IMR-90 (cell line): Measurements from ENCODE around the gene UNC5B. TPM values are rescaled to one million over a fixed set of nuclear protein-coding genes. Genes with fewer than 3 reads are reported as not detected.

Experiments used
- ATAC-seq: fragments of 200-7000 bp; cut with Tn5 transposase; 2 replicates; pipeline ENCODE4 v1.9.1; 2020; ENCODE audit warnings: low read depth, mild to moderate bottlenecking, moderate library complexity
- BruUV-seq: library from RNA; stranded (reverse); fragments of 400-500 nt; replicated peaks from 2 replicates; lab custom pipeline; 2021; lab: Mats Ljungman, UMichigan
- CTCF ChIA-PET: fragments of 300-600 bp; formaldehyde crosslinking; extraction: SDS; loops from one replicate; lab custom pipeline; 2021; ENCODE audit warnings: antibody characterized with exemption; lab: Yijun Ruan, JAX
- POLR2A ChIA-PET: fragments of 300-600 bp; sonication (Branson Sonifier 250); formaldehyde crosslinking; loops from one replicate; lab custom pipeline; 2022; ENCODE audit warnings: antibody characterized with exemption; ENCODE audit not compliant: unreplicated experiment; lab: Charles Lee
- DNase-seq: peaks from one replicate; pipeline ENCODE4 v3.0.0; 2013
- H2AFZ ChIP-seq: replicated peaks from 2 replicates; pipeline ENCODE3; 2013; ENCODE audit warnings: low read length, mild to moderate bottlenecking; ENCODE audit not compliant: poor library complexity
- H2AK5ac ChIP-seq: 2 replicates; pipeline ENCODE4 v1.6.1; 2013; ENCODE audit warnings: low read depth, low read length, inconsistent platforms
- H2AK9ac ChIP-seq: replicated peaks from 2 replicates; pipeline ENCODE3; 2013; ENCODE audit warnings: mild to moderate bottlenecking, low read depth, low read length, moderate library complexity; ENCODE audit not compliant: poor library complexity
- H2BK120ac ChIP-seq: 2 replicates; pipeline ENCODE4 v1.6.1; 2013; ENCODE audit warnings: low read depth, low read length, inconsistent platforms
- H2BK15ac ChIP-seq: 3 replicates; pipeline ENCODE4 v1.6.1; 2013; ENCODE audit warnings: low read depth, low read length, inconsistent platforms
- H2BK20ac ChIP-seq: 2 replicates; pipeline ENCODE4 v1.6.1; 2013; ENCODE audit warnings: low read depth, mild to moderate bottlenecking, inconsistent platforms, low read length, moderate library complexity
- H2BK5ac ChIP-seq: 2 replicates; pipeline ENCODE4 v1.6.1; 2013; ENCODE audit warnings: mild to moderate bottlenecking, low read depth, low read length, inconsistent platforms; ENCODE audit not compliant: poor library complexity, severe bottlenecking
- H3K14ac ChIP-seq: replicated peaks from 2 replicates; pipeline ENCODE4 v1.6.1; 2013; ENCODE audit warnings: low read depth, low read length, inconsistent platforms
- H3K18ac ChIP-seq: 2 replicates; pipeline ENCODE4 v1.6.1; 2013; ENCODE audit warnings: low read depth, low read length, control low read depth
- H3K23ac ChIP-seq: 2 replicates; pipeline ENCODE4 v1.6.1; 2013; ENCODE audit warnings: low read depth, low read length, inconsistent platforms
- H3K27ac ChIP-seq: 2 replicates; pipeline ENCODE4 v1.5.1; 2013; ENCODE audit warnings: mild to moderate bottlenecking, control low read depth, low read length; ENCODE audit not compliant: insufficient read depth
- H3K27me3 ChIP-seq: 2 replicates; pipeline ENCODE4 v1.6.1; 2013; ENCODE audit warnings: low read length; ENCODE audit not compliant: control insufficient read depth, insufficient read depth
- H3K36me3 ChIP-seq: 2 replicates; pipeline ENCODE4 v1.6.1; 2013; ENCODE audit warnings: low read length, mixed read lengths; ENCODE audit not compliant: control insufficient read depth, insufficient read depth
- H3K4ac ChIP-seq: 2 replicates; pipeline ENCODE4 v1.6.1; 2013; ENCODE audit warnings: low read depth, low read length, inconsistent platforms
- H3K4me1 ChIP-seq: 2 replicates; pipeline ENCODE4 v1.6.1; 2013; ENCODE audit warnings: low read length, mixed read lengths; ENCODE audit not compliant: control insufficient read depth, insufficient read depth
- H3K4me2 ChIP-seq: 2 replicates; pipeline ENCODE4 v1.6.1; 2013; ENCODE audit warnings: low read depth, mild to moderate bottlenecking, control low read depth, low read length, moderate library complexity
- H3K4me3 ChIP-seq: 2 replicates; pipeline ENCODE4 v1.5.1; 2013; ENCODE audit warnings: low read depth, mild to moderate bottlenecking, control low read depth, low read length, moderate library complexity; ENCODE audit not compliant: insufficient read depth
- H3K56ac ChIP-seq: 2 replicates; pipeline ENCODE4 v1.6.1; 2013; ENCODE audit warnings: low read length, inconsistent platforms; ENCODE audit not compliant: insufficient read depth; ENCODE audit errors: extremely low read depth
- H3K79me1 ChIP-seq, 2 experiments: 2 replicates each; pipeline ENCODE4 v1.6.1; 2013; ENCODE audit warnings: low read length in 2 of 2, inconsistent platforms in 1 of 2, low read depth in 1 of 2
- H3K9ac ChIP-seq: 2 replicates; pipeline ENCODE4 v1.6.1; 2013; ENCODE audit warnings: low read depth, low read length, control low read depth
- H3K9me1 ChIP-seq: 2 replicates; pipeline ENCODE4 v1.6.1; 2013; ENCODE audit warnings: low read length, inconsistent platforms; ENCODE audit not compliant: insufficient read depth
- H3K9me3 ChIP-seq: 2 replicates; pipeline ENCODE4 v1.6.1; 2013; ENCODE audit warnings: low read length; ENCODE audit not compliant: control insufficient read depth, insufficient read depth
- H4K20me1 ChIP-seq: 2 replicates; pipeline ENCODE4 v1.6.1; 2013; ENCODE audit warnings: low read length, inconsistent platforms; ENCODE audit not compliant: insufficient read depth
- H4K5ac ChIP-seq: 2 replicates; pipeline ENCODE4 v1.6.1; 2013; ENCODE audit warnings: mild to moderate bottlenecking, low read depth, low read length, control low read depth
- H4K8ac ChIP-seq, 2 experiments: 2 replicates each; pipeline ENCODE4 v1.6.1; 2013; ENCODE audit warnings: low read depth in 2 of 2, low read length in 2 of 2, control low read depth in 1 of 2, inconsistent platforms in 1 of 2
- H4K91ac ChIP-seq: 2 replicates; pipeline ENCODE4 v1.6.1; 2013; ENCODE audit warnings: low read depth, low read length, inconsistent platforms; ENCODE audit not compliant: insufficient read depth
- BHLHE40 ChIP-seq: fragments of 150-350 bp; IDR thresholded peaks from 2 replicates; pipeline ENCODE4 v1.6.1; 2016; ENCODE audit warnings: mild to moderate bottlenecking, low read depth, low read length
- CEBPB ChIP-seq: IDR thresholded peaks from 2 replicates; pipeline ENCODE4 v1.6.1; 2012; ENCODE audit warnings: low read depth, low read length, improper control_type of control experiment
- CHD1 ChIP-seq: IDR thresholded peaks from 2 replicates; pipeline ENCODE4 v1.6.1; 2012; ENCODE audit warnings: low read depth, low read length, improper control_type of control experiment
- CTCF ChIP-seq: conservative IDR thresholded peaks from 2 replicates; pipeline ENCODE4 v1.5.1; 2012; ENCODE audit warnings: mild to moderate bottlenecking, low read depth, low read length, improper control_type of control experiment
- ELK1 ChIP-seq: fragments of 150-350 bp; IDR thresholded peaks from 2 replicates; pipeline ENCODE4 v1.6.1; 2016; ENCODE audit warnings: low read depth, mild to moderate bottlenecking, low read length, moderate library complexity, borderline replicate concordance
- FOS ChIP-seq: fragments of 150-350 bp; IDR thresholded peaks from 2 replicates; pipeline ENCODE4 v1.6.1; 2016; ENCODE audit warnings: low read depth, low read length
- MAFK ChIP-seq: IDR thresholded peaks from 2 replicates; pipeline ENCODE4 v1.6.1; 2012; ENCODE audit warnings: low read depth, low read length, improper control_type of control experiment
- MAZ ChIP-seq: IDR thresholded peaks from 2 replicates; pipeline ENCODE4 v1.6.1; 2012; ENCODE audit warnings: low read depth, mild to moderate bottlenecking, low read length, improper control_type of control experiment, moderate library complexity, borderline replicate concordance
- MXI1 ChIP-seq: IDR thresholded peaks from 2 replicates; pipeline ENCODE4 v1.6.1; 2012; ENCODE audit warnings: low read depth, mild to moderate bottlenecking, low read length, moderate library complexity, borderline replicate concordance
- NFE2L2 ChIP-seq: fragments of 150-350 bp; IDR thresholded peaks from 2 replicates; pipeline ENCODE4 v1.6.1; 2016; ENCODE audit warnings: low read depth, mild to moderate bottlenecking, low read length
- POLR2A ChIP-seq: IDR thresholded peaks from 2 replicates; pipeline ENCODE4 v1.6.1; 2012; ENCODE audit warnings: mild to moderate bottlenecking, low read depth, low read length
- RAD21 ChIP-seq: IDR thresholded peaks from 2 replicates; pipeline ENCODE4 v1.6.1; 2012; ENCODE audit warnings: low read length, improper control_type of control experiment
- RCOR1 ChIP-seq: IDR thresholded peaks from 2 replicates; pipeline ENCODE4 v1.6.1; 2012; ENCODE audit warnings: mild to moderate bottlenecking, low read length, improper control_type of control experiment; ENCODE audit not compliant: insufficient replicate concordance
- RFX5 ChIP-seq: IDR thresholded peaks from 2 replicates; pipeline ENCODE4 v1.8.0; 2012; ENCODE audit warnings: low read depth, mild to moderate bottlenecking, low read length, moderate library complexity
- SMC3 ChIP-seq: fragments of 150-350 bp; IDR thresholded peaks from 2 replicates; pipeline ENCODE4 v1.6.1; 2016; ENCODE audit warnings: low read depth, mild to moderate bottlenecking, antibody characterized with exemption, low read length, moderate library complexity
- USF2 ChIP-seq: fragments of 150-350 bp; IDR thresholded peaks from 2 replicates; pipeline ENCODE4 v1.6.1; 2017; ENCODE audit warnings: mild to moderate bottlenecking, antibody characterized with exemption, low read length, low read depth
- WGBS, 2 experiments: methylation state at CpG; one replicate each; pipeline versions ENCODE4 v1.1.5 to v1.1.7; 2013; ENCODE audit warnings: missing lambda C conversion rate in 2 of 2; ENCODE audit not compliant: insufficient read length in 1 of 2; ENCODE audit errors: extremely low coverage in 2 of 2; 5-methylcytosine and 5-hydroxymethylcytosine counted together
- dilution Hi-C: fragments of 300-500 bp; cut with HindIII; formaldehyde crosslinking; loops from one replicate; pipeline ENCODE4 v1.14.3; 2018; ENCODE audit warnings: low sequenced_read_pairs; ENCODE audit not compliant: unreplicated experiment
- in situ Hi-C: fragments of 300-500 bp; cut with MboI; formaldehyde crosslinking; loops from 3 replicates; pipeline ENCODE4 v1.14.3; 2019; ENCODE audit warnings: low sequenced_read_pairs, inconsistent platforms, mixed read lengths
- intact Hi-C: fragments of 100-400 bp; cut with micrococcal nuclease; formaldehyde crosslinking; loops from 2 replicates; pipeline ENCODE4 v1.10.0; 2022
- polyA plus RNA-seq, 3 experiments: library from polyadenylated mRNA; depleted of rRNA; stranded (reverse); fragments of >200 nt; gene quantifications; 2 replicates each; pipeline ENCODE4 v1.2.3, GENCODE V29; 2012; ENCODE audit warnings: low replicate concordance in 1 of 3
- total RNA-seq: library from RNA; depleted of rRNA; stranded (reverse); fragments of >200 nt; gene quantifications from 2 replicates; pipeline ENCODE4 v1.2.3, GENCODE V29; 2012

UNC5B gene
- total and polyA plus RNA-seq, 2 of the 4 experiments (the other 2 are of a cell fraction), result 1.6 to 4.2 TPM

DNA sequence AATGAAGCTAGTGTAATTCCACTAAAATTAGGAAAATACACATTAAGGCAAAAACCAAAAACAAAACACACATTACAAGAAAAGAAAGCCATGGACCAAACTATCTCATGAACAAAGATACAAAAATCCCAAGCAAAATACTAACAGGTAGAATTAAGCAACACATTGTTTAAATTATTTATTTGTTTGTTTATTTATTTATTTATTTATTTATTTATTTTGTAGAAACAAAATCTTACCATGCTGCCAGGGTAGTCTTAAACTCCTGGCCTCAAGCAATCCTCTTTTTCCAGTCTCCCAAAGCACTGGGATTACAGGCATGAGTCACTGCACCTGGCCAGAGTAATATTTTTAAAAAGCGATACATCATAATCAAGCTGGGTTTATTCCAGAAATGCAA, 99.8 kb downstream of the UNC5B start:
- no peak overlapping the region for H2BK15ac ChIP-seq
- peaks cover 13% of the 10 kb centered on the region for H3K27me3 ChIP-seq
- no peak overlapping the region for H3K14ac ChIP-seq
- POLR2A ChIA-PET, result no interaction called here
- H3K9me3 ChIP-seq, result no peaks in the 10 kb centered on the region
- WGBS, 2 experiments, result no CpG with 5 or more reads among the region's 1 CpG
- BruUV-seq, result no TSS peak
- TF ChIP-seq MAZ (no peak), CHD1 (no peak), MXI1 (no peak), USF2 (no peak), CTCF (no peak), POLR2A (no peak), SMC3 (no peak), RAD21 (no peak), ELK1 (no peak), MAFK (no peak), FOS (no peak), NFE2L2 (no peak), BHLHE40 (no peak), RCOR1 (no peak), RFX5 (no peak), CEBPB (no peak)
- no peak overlapping the region for H2BK120ac ChIP-seq
- H3K4ac ChIP-seq, result no peak overlapping the region
- no peak overlapping the region for H2AK5ac ChIP-seq
- no peak overlapping the region for H2AFZ ChIP-seq
- H2AK9ac ChIP-seq, result no peak overlapping the region
- H2BK20ac ChIP-seq, result no peak overlapping the region
- ATAC-seq (no peak), DNase-seq (no peak)
- H3K56ac ChIP-seq, result no peak overlapping the region
- H3K9me1 ChIP-seq, result no peaks in the 10 kb centered on the region
- no peak overlapping the region for H4K5ac ChIP-seq
- peaks cover 4% of the 10 kb centered on the region; the same call in 1 of the 2 replicates for H3K4me1 ChIP-seq
- H3K4me2 ChIP-seq, result no peak overlapping the region
- H3K36me3 ChIP-seq, result no peaks in the 10 kb centered on the region
- H3K4me3 ChIP-seq, result no peak overlapping the region
- H3K9ac ChIP-seq, result no peak overlapping the region
- in situ Hi-C loops (loop anchor here (5.0 to 10.0 kb wide), 3 partner anchors 260 to 503 kb away; no protein-coding TSS in a partner anchor), intact Hi-C loops (loop anchor here (10.0 kb wide), 1 partner anchor 733 kb away; no protein-coding TSS in a partner anchor), dilution Hi-C loops (no loop called here)
- H3K79me1 ChIP-seq, result no peaks in the 10 kb centered on the region
- no peak overlapping the region for H3K18ac ChIP-seq
- no peak overlapping the region for H2BK5ac ChIP-seq
- H3K23ac ChIP-seq, result no peak overlapping the region
- H4K8ac ChIP-seq, result no peak overlapping the region
- H3K27ac ChIP-seq, result no peak overlapping the region
- no peaks in the 10 kb centered on the region for H4K20me1 ChIP-seq
- no peak overlapping the region for H4K91ac ChIP-seq
- CTCF ChIA-PET, result no interaction called here
